ENCODE data around the gene SENP5.
A peak's percentile ranks its signal among the peaks of the same experiment; 100 is the strongest.

SENP5 gene

GRCh38 chr3:196965112-196965803, 97.5 kb downstream of the SENP5 start:
- H3K27ac ChIP-seq = no peak overlapping the region
- H3K4me2 ChIP-seq = no peak overlapping the region
- H2AFZ ChIP-seq (ENCODE audit: low read depth) = no peak overlapping the region
- H3K9ac ChIP-seq = no peak overlapping the region
- H4K20me1 ChIP-seq (ENCODE audit: insufficient read depth) = no peaks in the 10 kb centered on the region
- H3K27me3 ChIP-seq (ENCODE audit: insufficient read depth, low read depth) = no peaks in the 10 kb centered on the region
- no peaks in the 10 kb centered on the region for H3K36me3 ChIP-seq (ENCODE audit: insufficient read depth)
- no peak for TF ChIP-seq CTCF (conservative IDR thresholded peaks at IDR 0.05; ENCODE audit: low read depth, low read length)
- H3K79me2 ChIP-seq (ENCODE audit: insufficient read depth, low read depth) = no peaks in the 10 kb centered on the region
- no peak overlapping the region for H3K4me3 ChIP-seq (IDR thresholded peaks at IDR 0.05; ENCODE audit: insufficient read depth, low read depth, low read length)
- H3K4me1 ChIP-seq (ENCODE audit: low read depth, poor library complexity, severe bottlenecking) = peaks cover under 1% of the 10 kb centered on the region

GRCh38 chr3:196965804-196966173, 98.1 kb downstream of the SENP5 start:
- TF ChIP-seq CTCF (conservative IDR thresholded peaks at IDR 0.05; ENCODE audit: low read depth, low read length) = no peak
- Histone ChIP-seq H3K4me2 (no peak overlapping the region), H2AFZ (ENCODE audit: low read depth) (no peak overlapping the region), H3K27ac (no peak overlapping the region), H4K20me1 (ENCODE audit: insufficient read depth) (no peaks in the 10 kb centered on the region), H3K4me1 (ENCODE audit: low read depth, poor library complexity, severe bottlenecking) (peaks cover 3% of the 10 kb centered on the region), H3K4me3 (IDR thresholded peaks at IDR 0.05; ENCODE audit: insufficient read depth, low read depth, low read length) (no peak overlapping the region), H3K27me3 (ENCODE audit: insufficient read depth, low read depth) (0 out of 2 replicates have a peak, but pooled peaks cover 4% of the 10 kb centered on the region), H3K9ac (no peak overlapping the region), H3K79me2 (ENCODE audit: insufficient read depth, low read depth) (no peaks in the 10 kb centered on the region), H3K36me3 (ENCODE audit: insufficient read depth) (no peaks in the 10 kb centered on the region)

GRCh38 chr3:196966526-196967401, 99.0 kb downstream of the SENP5 start:
- Histone ChIP-seq H3K4me3 (IDR thresholded peaks at IDR 0.05; ENCODE audit: insufficient read depth, low read depth, low read length) (no peak overlapping the region), H3K4me1 (ENCODE audit: low read depth, poor library complexity, severe bottlenecking) (peaks cover 3% of the 10 kb centered on the region), H3K4me2 (no peak overlapping the region), H3K36me3 (ENCODE audit: insufficient read depth) (no peaks in the 10 kb centered on the region), H2AFZ (ENCODE audit: low read depth) (no peak overlapping the region), H3K27me3 (ENCODE audit: insufficient read depth, low read depth) (0 out of 2 replicates have a peak, but pooled peaks cover 5% of the 10 kb centered on the region), H3K9ac (no peak overlapping the region), H3K79me2 (ENCODE audit: insufficient read depth, low read depth) (no peaks in the 10 kb centered on the region), H3K27ac (no peak overlapping the region), H4K20me1 (ENCODE audit: insufficient read depth) (no peaks in the 10 kb centered on the region)
- no peak for TF ChIP-seq CTCF (conservative IDR thresholded peaks at IDR 0.05; ENCODE audit: low read depth, low read length)

GRCh38 chr3:196967412-196968232, 99.9 kb downstream of the SENP5 start:
- Histone ChIP-seq H2AFZ (ENCODE audit: low read depth) (peak overlapping the region; percentile 88; the same call in 1 of the 2 replicates), H3K4me3 (IDR thresholded peaks at IDR 0.05; ENCODE audit: insufficient read depth, low read depth, low read length) (no peak overlapping the region), H3K36me3 (ENCODE audit: insufficient read depth) (no peaks in the 10 kb centered on the region), H3K4me2 (peak overlapping the region; percentile 90), H3K4me1 (ENCODE audit: low read depth, poor library complexity, severe bottlenecking) (peaks cover 3% of the 10 kb centered on the region), H4K20me1 (ENCODE audit: insufficient read depth) (no peaks in the 10 kb centered on the region), H3K27ac (no peak overlapping the region), H3K79me2 (ENCODE audit: insufficient read depth, low read depth) (no peaks in the 10 kb centered on the region), H3K9ac (no peak overlapping the region), H3K27me3 (ENCODE audit: insufficient read depth, low read depth) (0 out of 2 replicates have a peak, but pooled peaks cover 5% of the 10 kb centered on the region)
- no peak for TF ChIP-seq CTCF (conservative IDR thresholded peaks at IDR 0.05; ENCODE audit: low read depth, low read length)

Data from KMS-11 (cell line).